ENCODE data around the gene TWIST2. TPM values are rescaled to one million over a fixed set of nuclear protein-coding genes. Genes with fewer than 3 reads are reported as not detected.

The TWIST2 gene
- total and polyA plus RNA-seq, 9 of the 15 experiments (the other 6 are each of a cell fraction or from before 2014, with no cell fraction given) = not detected

DNA sequence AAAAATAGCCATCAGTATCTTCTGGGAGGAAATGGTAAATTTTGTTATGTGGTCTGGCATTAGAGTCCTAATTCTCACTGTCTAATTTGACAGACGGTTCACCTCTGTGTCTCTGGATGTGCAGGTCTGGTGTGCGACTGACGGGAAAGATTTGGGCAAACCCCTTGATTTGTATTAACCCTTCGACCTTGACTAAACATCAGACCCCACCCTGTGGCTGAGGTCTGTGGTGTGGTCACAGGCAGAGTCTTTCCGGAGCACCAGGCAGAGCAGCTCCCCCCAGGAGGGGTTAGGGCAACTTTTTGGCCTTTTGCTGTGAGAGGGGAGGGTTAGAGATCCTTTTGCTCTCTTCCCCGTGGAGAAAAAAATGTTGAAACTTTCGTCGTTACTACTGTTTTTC, 6.4 kb downstream of the TWIST2 start:
- Histone ChIP-seq H3K9me3 (replicated peaks; ENCODE audit: control insufficient read depth, insufficient read depth, low read depth, low read length) (no peaks in the 10 kb centered on the region), H2AFZ (ENCODE audit: low read depth, low read length) (no peak overlapping the region), H3K36me3 (ENCODE audit: control insufficient read depth, insufficient read depth, low read length) (no peaks in the 10 kb centered on the region), H3K4me2 (ENCODE audit: insufficient read depth, low read length) (no peak overlapping the region), H3K9ac (ENCODE audit: insufficient read depth in 1 of 2, low read depth in 2 of 2, low read length in 2 of 2) (no peak overlapping the region), H3K27ac (ENCODE audit: extremely low read depth, low read depth, low read length) (no peak overlapping the region), H3K9me1 (ENCODE audit: control insufficient read depth, insufficient read depth, low read length) (no peaks in the 10 kb centered on the region), H3K27me3 (ENCODE audit: control insufficient read depth in 2 of 2, insufficient read depth in 2 of 2, low read length in 2 of 2) (peaks cover 6 to 34% of the 10 kb centered on the region in 2 experiments; a peak in 4 of 5 replicates), H3K4me1 (replicated peaks in 1 of 2; ENCODE audit: control insufficient read depth in 2 of 2, insufficient read depth in 2 of 2, low read length in 2 of 2) (no peaks in the 10 kb centered on the region), H3K79me2 (ENCODE audit: control insufficient read depth, insufficient read depth, low read length) (no peaks in the 10 kb centered on the region), H4K20me1 (replicated peaks; ENCODE audit: control insufficient read depth, insufficient read depth, low read length) (no peaks in the 10 kb centered on the region), H3K4me3 (no peak overlapping the region)
- no peak for TF ChIP-seq ZNF75A (CRISPR knock-in tag; IDR thresholded peaks at IDR 0.05)
- TF ChIP-seq ZNF217 (CRISPR knock-in tag; IDR thresholded peaks at IDR 0.05) = no peak
- TF ChIP-seq KDM5B (IDR thresholded peaks at IDR 0.05; ENCODE audit: insufficient replicate concordance, low read depth, low read length) = no peak
- TF ChIP-seq ZNF134 (CRISPR knock-in tag; conservative IDR thresholded peaks at IDR 0.05) = no peak
- TF ChIP-seq GTF2E2 (tag; IDR thresholded peaks at IDR 0.05) = no peak
- no peak for TF ChIP-seq DIDO1 (tag; IDR thresholded peaks at IDR 0.05; ENCODE audit: low read depth)
- TF ChIP-seq MAFK (IDR thresholded peaks at IDR 0.05; ENCODE audit: low read length) = no peak
- no peak for TF ChIP-seq ZNF57 (CRISPR knock-in tag; IDR thresholded peaks at IDR 0.05)
- TF ChIP-seq, protein P1, sequence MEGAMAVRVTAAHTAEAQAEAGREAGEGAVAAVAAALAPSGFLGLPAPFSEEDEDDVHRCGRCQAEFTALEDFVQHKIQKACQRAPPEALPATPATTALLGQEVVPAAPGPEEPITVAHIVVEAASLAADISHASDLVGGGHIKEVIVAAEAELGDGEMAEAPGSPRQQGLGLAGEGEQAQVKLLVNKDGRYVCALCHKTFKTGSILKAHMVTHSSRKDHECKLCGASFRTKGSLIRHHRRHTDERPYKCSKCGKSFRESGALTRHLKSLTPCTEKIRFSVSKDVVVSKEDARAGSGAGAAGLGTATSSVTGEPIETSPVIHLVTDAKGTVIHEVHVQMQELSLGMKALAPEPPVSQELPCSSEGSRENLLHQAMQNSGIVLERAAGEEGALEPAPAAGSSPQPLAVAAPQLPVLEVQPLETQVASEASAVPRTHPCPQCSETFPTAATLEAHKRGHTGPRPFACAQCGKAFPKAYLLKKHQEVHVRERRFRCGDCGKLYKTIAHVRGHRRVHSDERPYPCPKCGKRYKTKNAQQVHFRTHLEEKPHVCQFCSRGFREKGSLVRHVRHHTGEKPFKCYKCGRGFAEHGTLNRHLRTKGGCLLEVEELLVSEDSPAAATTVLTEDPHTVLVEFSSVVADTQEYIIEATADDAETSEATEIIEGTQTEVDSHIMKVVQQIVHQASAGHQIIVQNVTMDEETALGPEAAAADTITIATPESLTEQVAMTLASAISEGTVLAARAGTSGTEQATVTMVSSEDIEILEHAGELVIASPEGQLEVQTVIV (CRISPR knock-in tag; IDR thresholded peaks at IDR 0.05; ENCODE audit: borderline replicate concordance) = no peak
- no peak for TF ChIP-seq ZNF785 (CRISPR knock-in tag; IDR thresholded peaks at IDR 0.05)
- no peak for TF ChIP-seq CBX1 (IDR thresholded peaks at IDR 0.05; ENCODE audit: low read depth)
- TF ChIP-seq TCF3 (CRISPR knock-in tag; IDR thresholded peaks at IDR 0.05) = no peak
- TF ChIP-seq SMAD3 (CRISPR knock-in tag; conservative IDR thresholded peaks at IDR 0.05) = no peak
- TF ChIP-seq, protein P2, sequence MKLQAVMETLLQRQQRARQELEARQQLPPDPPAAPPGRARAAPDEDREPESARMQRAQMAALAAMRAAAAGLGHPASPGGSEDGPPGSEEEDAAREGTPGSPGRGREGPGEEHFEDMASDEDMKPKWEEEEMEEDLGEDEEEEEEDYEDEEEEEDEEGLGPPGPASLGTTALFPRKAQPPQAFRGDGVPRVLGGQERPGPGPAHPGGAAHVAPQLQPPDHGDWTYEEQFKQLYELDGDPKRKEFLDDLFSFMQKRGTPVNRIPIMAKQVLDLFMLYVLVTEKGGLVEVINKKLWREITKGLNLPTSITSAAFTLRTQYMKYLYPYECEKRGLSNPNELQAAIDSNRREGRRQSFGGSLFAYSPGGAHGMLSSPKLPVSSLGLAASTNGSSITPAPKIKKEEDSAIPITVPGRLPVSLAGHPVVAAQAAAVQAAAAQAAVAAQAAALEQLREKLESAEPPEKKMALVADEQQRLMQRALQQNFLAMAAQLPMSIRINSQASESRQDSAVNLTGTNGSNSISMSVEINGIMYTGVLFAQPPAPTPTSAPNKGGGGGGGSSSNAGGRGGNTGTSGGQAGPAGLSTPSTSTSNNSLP (IDR thresholded peaks at IDR 0.05; ENCODE audit: borderline replicate concordance, low read depth, low read length) = no peak
- TF ChIP-seq NCOA4 (IDR thresholded peaks at IDR 0.05; ENCODE audit: partially characterized antibody) = no peak
- TF ChIP-seq FOXJ2 (tag; IDR thresholded peaks at IDR 0.05) = no peak
- TF ChIP-seq FIP1L1 (IDR thresholded peaks at IDR 0.05; ENCODE audit: low read depth, low read length, poor library complexity, severe bottlenecking) = no peak
- no peak for TF ChIP-seq CREB1 (IDR thresholded peaks at IDR 0.05)
- no peak for TF ChIP-seq CREB1 (CRISPR knock-in tag; IDR thresholded peaks at IDR 0.05)
- CTCF ChIA-PET (ENCODE audit: low intra/inter-chr PET ratio) = no interaction called here
- no TSS peak for BruUV-seq (replicated peaks)
- FAIRE-seq = no peak
- DNase-seq (ENCODE audit: extremely low read depth in 1 of 4, low spot score in 3 of 4) = no peak
- in situ Hi-C loops (cut with MboI) (no loop called here), intact Hi-C loops (cut with micrococcal nuclease) (no loop called here)
- POLR2A ChIA-PET = no interaction called here
- 1% methylated on average over 8 of the region's 8 CpGs for WGBS (ENCODE audit: insufficient coverage, low coverage, missing lambda C conversion rate)
- ATAC-seq = no peak

Data from K562 (cell line).